NCI-H2227 (cell line): ENCODE measurements around the gene SESN1.
"Not testable (repeated sequence)": the region's sequence is repeated elsewhere in the genome, so short reads cannot be mapped to it uniquely, and the experiment has no call there.

Experiments
- DNase-seq: peaks from one replicate; lab custom pipeline; 2025; ENCODE audit not compliant: unreplicated experiment; lab: John Stamatoyannopoulos, UW

SESN1 gene

DNA sequence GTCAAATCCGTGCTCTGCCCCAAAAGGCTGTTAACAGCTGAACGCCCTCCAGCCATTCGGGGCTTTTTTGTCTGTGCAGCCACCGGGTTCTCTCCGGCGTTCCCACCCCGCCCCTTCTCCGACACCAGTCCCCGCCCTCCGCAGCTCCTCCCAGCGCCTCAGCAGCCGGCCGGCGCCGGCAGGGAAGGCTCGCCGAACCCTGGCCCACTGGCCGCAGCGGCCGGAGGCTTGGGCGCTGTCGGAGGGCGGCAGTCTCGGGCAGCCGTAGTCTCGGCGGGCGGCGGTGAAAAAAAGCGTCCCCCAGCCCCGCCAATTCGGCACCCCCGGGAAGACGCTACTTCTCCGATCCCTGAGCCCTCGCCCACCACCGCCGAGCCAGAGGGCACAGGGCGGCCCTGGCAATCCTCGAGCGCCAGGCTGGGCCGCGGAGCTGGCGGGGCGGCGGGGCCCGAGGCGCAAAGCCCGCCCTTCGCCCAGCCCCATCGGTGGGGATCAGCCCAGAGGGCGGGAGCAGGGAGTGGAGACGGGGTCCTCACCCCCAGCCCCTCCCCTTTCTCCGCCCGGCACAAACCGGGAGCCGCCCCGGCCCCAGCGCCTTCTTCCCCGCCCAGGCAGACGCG is at the start of gene SESN1:
SESN1 (minus strand) TSS at position 431 of the 620 bp plus-strand sequence. CDS start 773 bp downstream, outside the sequence.
- DNase-seq, result peak; percentile 87

DNA sequence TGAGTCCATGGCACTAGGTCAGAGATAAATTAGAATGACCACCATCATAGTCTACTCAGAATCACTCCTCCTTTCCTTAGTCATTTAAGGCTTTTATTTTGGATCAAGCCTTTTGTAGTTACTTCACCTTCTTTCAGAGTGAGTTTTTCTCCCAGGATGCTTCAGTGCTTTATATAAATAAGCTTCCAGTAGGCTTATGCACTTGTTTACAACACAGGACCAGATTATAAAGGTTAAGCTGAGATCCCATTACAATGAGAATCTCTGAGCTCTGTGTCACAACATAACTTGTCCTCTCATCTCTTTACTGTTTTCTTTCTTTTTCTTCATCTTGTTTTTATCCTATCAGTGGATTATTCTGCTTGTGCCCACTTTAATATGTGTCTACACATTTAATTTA is 48.5 kb upstream of the SESN1 start:
- no peak for DNase-seq

DNA sequence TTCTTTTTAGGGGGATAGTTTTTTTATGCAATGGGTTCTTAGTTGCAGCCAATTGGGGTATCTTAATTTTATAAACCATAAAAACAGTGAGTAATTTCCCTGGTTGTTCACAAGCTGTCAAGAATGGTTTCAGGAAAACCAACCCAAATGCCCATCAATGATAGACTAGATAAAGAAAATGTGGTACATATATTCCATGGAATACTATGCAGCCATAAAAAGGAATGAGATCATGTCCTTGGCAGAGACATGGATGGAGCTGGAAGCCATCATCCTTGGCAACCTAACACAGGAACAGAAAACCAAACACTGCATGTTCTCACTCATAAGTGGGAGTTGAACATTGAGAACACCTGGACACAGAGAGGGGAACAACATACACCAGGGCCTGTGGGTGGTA is 47.4 kb upstream of the SESN1 start:
- DNase-seq, result not testable (repeated sequence)

DNA sequence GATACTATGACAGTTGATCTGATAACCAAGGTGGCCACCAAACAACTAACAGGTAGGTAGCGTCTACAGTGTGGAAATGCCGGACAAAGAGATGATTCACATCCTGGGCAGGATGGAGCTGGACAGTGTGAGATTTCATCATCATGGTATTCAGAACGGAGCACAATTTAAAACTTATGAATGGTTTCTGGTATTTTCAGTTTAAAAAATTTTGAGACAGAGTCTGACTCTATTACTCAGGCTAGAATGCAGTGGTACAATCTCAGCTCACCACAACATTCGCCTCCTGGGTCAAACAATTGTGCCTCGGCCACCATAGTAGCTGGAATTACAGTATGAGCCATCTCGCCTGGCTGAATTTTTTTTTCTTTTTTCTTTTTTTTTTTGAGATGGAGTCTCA is 44.5 kb upstream of the SESN1 start:
- no peak for DNase-seq

DNA sequence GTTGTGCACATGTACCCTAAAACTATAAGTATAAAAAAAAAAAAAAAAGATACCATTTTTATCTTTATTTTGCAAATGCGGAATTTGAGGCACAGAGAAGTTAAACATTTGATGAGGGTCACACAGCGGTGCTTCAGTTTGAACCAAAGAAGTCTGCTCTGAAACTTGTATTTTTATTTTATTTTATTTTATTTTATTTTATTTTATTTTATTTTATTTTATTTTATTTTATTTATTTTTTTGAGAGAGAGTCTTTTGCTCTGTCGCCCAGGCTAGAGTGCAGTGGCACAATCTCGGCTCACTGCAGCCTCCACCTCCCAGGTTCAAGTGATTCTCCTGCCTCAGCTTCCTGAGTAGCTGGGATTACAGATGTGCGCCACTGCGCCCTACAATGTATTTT is 41.9 kb upstream of the SESN1 start:
- DNase-seq, result not testable (repeated sequence)

DNA sequence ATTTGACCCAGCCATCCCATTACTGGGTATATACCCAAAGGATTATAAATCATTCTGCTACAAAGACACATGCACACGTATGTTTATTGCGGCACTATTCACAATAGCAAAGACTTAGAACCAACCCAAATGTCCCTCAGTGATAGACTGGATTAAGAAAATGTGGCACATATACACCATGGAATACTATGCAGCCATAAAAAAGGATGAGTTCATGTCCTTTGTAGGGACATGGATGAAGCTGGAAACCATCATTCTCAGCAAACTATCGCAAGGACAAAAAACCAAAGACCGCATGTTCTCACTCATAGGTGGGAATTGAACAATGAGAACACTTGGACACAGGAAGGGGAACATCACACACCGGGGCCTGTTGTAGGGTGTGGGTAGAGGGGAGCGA is 41.4 kb upstream of the SESN1 start:
- not testable (repeated sequence) for DNase-seq

DNA sequence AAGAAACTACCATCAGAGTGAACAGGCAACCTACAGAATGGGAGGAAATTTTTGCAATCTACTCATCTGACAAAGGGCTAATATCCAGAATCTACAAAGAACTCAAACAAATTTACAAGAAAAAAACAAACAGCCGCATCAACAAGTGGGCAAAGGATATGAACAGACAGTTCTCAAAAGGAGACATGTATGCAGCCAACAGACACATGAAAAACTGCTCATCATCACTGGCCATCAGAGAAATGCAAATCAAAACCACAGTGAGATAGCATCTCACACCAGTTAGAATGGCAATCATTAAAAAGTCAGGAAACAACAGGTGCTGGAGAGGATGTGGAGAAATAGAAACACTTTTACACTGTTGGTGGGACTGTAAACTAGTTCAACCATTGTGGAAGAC is 41.0 kb upstream of the SESN1 start:
- not testable (repeated sequence) for DNase-seq

DNA sequence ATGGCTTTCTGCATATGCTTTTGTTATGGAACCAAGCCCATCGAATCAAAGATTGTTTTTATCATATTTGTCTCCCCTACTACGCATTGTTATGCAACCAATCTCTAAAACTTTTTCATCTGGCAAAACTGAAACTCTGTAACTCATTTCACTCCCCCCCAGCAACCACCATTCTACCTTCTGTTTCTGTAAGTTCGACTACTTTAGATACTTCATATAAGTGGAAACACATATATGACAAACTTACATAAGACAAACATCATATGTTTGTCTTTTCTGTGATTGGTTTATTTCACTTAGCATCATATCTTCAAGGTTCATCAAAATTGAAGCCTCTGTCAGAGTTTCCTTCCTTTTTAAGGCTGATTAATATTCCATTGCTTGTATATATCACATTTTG is 35.4 kb upstream of the SESN1 start:
- no peak for DNase-seq

DNA sequence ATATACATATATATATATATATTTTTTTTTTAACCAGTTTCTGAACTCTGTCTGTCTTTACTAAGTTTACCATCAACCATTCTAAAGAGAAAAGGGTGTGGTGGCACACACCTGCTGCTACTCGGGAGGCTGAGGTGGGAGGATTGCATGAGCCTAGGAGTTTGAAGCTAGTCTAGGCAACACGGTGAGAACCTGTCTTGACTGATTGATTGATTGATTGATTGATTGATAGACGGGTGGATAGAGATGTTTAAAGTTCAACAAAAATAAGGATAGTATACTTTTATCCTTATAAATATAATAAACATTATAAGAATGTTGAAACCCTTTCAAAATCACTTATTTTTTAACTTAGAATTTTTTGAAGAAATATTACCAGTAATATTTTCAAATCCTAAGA is 30.9 kb upstream of the SESN1 start:
- DNase-seq, result no peak

DNA sequence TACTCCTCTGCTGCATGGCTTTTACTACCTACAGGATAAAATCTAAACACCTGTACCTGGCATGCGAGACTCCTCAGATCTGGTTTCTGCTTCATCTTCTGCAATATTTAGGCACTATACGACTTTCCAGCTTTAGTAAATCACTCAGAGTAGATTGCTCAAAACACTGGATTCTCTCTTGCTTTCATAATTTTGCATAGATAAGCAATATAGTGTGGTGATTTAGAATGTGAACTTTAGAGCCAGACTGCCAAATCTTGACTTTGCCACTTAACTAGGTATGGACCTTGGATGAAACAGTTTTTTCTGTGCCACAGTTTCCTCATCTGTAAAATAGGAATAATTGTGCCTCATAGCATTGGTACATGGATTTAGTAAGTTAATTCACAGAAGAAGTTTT is 29.6 kb upstream of the SESN1 start:
- DNase-seq, result no peak

DNA sequence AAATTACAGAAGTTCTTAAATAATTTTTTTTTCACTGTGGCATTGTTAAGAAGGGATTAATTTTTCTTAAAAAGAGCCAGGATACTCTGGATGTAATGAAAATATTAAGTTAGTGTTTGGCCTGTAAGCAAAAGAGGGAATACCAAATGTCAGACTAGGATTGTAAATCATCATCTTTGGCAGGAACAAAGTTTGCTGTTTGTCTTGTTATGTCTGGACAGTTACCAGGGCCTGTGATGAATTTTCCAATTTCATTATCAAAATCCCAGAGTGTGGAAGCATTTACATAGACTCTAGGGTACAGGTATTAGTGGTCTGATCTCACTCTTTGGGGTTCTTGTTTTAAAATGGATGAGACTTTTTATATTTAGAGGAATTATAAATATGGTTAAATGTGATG is 26.8 kb upstream of the SESN1 start:
- no peak for DNase-seq

DNA sequence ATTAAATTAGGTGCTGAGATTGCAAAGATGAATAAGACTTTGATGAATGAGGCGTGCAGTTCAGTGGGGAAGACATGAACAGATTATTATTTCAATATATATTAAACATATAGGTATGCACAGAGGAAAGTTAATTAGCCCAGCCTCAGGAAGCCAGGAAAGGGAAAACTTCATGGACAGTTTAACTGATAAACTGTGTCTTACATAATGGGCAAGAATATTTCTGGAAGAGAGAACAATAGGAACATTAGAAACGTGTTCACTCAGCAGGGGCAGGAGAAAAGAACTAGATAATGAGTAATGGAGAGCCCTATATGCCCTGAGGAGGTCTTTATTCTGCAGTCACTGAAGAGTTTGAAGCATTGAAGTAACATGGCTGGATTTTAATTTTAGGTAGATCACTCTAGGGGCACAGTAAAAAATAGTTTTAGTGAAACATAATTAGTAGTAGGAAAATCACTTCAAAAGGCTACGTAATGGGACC is 24.3 kb upstream of the SESN1 start:
- DNase-seq, result no peak

DNA sequence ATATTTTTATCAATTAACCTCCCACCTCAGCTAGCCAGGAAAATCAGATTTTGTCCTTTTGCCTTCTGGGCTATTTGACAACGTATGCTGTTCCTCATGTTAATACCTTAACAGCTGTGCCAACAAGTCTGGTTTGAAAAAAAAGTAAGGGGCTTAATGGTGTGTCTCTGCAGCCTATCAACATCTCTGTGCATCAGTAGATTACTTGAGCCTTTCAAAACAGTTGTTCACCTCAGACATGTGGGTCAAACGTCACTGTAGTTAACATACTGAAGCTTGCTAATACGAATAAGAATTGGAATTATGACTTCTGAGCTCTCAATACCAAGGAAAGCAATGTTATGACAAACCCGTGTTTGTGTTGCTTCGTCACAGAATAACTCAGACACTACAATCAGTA is 23.7 kb upstream of the SESN1 start:
- no peak for DNase-seq

DNA sequence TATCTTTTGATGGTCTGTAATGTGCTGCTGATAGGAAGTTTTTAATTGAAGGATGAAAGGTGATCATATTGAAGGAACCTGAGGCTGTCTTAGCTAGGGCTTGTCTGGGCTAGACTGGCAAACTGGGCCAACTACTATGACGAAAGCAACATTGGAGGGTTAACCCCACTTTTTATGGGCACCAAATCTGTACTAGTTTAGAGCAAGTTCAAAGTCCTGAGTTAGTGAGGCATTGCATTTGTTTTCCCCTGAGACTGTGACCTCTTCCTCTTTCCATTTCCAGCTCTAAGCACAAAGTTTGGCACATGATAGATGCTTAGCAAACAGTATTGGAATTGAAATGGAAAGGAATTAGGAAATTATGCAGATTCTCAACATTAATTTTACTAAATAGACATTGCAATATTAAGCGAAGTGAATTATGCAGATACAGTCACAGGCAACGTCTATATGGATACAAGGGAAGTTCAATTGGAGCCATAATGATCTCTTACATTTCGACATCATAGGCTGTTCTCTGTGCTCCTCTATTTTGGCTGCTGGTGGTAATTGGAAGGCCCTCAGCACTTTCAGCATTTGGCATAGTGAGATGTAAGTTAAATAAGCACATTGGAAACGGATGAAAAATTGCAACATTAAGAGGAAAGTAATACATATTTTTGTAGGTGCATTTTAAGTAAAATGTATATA is 22.8 kb upstream of the SESN1 start:
- DNase-seq, result no peak

DNA sequence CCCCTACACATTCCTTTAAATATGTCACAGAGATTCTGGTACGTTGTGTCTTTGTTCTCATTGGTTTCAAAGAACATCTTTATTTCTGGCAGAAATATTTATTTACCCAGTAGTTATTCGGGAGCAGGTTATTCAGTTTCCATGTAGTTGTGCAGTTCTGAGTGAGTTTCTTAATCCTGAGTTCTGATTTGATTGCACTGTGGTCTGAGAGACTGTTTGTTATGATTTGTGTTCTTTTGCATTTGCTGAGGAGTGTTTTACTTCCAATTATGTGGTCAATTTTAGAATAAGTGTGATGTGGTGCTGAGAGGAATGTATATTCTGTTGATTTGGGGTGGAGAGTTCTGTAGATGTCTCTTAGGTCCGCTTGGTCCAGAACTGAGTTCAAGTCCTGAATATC is 18.0 kb upstream of the SESN1 start:
- not testable (repeated sequence) for DNase-seq

DNA sequence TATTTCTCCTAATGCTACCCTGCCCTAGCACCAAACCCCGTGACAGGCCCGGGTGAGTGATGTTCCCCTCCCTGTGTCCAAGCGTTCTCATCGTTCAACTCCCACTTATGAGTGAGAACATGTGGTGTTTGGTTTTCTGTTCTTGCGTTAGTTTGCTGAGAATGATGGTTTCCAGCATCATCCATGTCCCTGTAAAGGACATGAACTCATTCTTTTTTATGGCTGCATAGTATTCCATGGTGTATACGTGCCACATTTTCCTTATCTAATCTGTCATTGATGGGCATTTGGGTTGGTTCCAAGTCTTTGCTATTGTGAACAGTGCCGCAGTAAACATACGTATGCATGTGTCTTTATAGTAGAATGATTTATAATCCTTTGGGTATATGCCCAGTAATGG is 15.0 kb upstream of the SESN1 start:
- not testable (repeated sequence) for DNase-seq

DNA sequence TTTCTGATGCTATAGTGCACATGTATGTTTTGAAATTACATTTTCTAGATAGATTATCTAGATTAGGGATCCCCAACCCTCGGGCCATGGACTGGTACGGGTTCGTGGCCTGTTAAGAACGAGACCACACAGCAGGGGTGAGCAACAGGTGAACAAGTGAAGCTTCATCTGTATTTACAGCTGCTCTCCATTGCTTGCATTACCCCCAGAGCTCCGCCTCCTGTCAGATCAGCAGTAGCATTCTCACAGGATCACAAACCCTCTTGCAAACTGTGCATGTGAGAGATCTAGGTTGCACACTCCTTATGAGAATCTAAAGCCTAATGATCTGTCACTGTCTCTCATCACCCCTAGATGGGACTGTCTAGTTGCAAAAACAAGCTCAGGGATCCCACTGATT is 11.0 kb upstream of the SESN1 start:
- DNase-seq, result no peak

DNA sequence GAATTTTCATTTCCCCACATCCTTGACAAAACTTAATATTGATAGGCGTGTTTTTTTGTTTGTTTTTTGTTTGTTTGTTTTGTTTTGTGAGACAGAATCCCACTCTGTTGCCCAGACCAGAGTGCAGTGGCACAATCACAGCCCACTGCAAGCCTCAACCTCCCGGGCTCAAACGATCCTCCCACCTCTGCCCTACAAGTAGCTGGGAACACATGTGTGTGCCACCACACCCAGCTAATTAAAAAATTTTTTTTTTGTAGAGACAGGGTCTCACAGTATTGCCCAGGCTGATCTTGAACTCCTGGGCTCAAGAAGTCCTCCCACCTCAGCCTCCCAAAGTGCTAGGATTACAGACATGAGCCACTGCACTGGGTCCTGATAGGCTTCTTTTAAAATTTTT is 9.9 kb upstream of the SESN1 start:
- DNase-seq, result no peak

DNA sequence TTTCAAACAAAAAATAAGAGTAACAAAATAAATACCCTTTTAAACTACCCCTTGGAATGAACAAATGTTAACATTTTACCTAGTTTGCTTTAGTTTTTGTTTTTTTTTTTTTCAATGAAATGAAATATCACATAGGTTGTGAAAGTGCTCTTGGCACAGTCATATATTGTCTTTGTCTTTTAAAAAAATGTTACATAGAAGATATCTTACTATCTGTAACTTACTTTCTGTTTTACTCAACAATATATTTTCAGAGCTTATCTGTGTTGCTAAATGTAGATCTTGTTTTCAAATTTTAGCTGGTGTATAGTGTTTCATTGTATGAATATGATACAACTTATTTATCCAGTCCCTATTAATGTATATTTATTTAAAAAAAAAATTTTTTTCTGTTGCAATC is 9.3 kb upstream of the SESN1 start:
- no peak for DNase-seq

DNA sequence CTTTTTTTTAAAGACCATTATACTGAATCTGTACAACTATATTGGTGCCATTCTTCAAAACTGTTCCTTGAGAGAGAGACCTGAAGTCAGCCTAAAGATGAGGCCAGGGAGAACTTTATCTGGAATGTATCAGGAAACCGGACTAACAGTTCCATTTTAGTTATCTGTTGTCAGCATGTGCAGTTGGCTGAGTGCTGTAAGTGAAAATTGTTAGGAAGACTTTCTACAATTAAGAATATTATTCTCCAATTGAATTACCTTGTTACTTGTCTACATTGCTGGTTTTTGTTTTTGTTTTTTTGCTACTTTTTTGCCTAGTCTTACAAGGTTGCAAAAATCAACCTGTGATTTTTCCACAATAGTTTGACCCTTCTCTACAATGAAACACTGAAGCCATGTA is 8.1 kb upstream of the SESN1 start:
- no peak for DNase-seq

DNA sequence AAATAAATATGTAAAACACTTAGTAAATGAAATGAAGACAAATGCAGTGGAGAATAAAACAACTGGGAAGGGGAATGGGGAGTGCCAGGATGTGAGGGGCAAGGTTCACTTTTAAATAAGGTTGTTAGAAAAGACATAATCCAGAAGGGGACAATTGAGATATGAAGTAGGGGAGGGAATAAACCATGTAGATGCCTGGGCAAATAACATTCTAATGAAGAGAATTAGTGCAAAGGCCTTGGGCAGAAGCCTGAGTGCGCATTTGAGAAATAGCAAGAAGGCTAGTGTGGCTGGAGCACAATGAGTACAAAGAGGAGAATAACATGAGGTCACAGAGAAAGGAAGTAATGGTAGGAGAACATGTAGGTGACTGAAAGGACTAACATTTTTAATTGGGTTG is 3.0 kb upstream of the SESN1 start:
- DNase-seq, result no peak

DNA sequence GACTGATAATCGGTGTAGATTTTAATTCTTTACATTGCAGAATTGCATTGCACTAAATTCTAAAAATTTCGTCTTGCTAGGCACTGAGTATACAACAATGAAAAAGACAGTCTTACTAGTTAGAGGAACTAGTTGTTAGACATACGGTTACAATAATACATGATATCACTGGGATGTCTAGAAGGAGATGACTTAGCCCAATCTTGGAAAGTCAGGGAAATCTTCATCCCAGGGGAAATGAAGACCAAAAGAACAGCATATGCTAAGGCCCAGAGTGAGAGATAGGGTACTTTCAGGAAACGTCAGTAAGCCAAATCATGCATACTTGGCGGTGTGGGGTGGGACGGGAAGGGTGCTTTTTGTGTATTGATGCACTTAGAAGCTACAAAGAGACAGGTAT is 1.6 kb upstream of the SESN1 start:
- no peak for DNase-seq

DNA sequence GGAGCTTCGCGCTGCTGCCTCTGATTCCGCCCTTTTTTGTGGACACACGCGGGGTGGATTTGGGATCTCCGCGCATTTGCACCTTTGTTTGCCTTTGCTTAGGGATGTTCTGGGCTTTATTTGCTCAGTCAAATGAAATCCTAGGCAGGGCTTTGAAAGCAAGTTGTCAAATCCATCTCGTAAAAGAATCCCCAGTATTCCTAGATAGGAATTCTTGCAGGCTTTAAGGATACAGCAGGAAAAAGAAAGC is 1.1 kb upstream of the SESN1 start:
- DNase-seq, result no peak
